ENCODE data around the gene DMXL2.
"Not testable (repeated sequence)": the region's sequence is repeated elsewhere in the genome, so short reads cannot be mapped to it uniquely, and the experiment has no call there.

Gene DMXL2

DNA sequence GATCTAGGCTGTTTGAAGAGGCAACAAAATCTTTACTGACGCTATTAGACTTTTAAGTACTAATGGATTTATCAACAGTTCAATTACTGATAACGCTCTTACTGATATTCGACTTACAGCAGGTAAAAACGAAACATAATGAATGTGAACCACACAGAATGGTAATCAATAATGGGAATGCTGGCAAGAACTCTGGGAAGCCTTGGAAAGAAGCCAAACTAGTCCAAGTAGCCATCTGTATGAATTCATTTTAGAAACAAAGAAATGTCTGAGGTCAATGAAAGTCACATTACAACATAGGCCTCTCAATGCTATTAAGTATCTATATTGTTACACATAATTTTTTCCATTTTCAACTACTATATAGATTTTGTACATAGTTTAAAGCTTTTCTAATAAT lies 130.0 kb downstream of the DMXL2 start:
- DNase-seq (ENCODE audit: low read depth), result no peak

DNA sequence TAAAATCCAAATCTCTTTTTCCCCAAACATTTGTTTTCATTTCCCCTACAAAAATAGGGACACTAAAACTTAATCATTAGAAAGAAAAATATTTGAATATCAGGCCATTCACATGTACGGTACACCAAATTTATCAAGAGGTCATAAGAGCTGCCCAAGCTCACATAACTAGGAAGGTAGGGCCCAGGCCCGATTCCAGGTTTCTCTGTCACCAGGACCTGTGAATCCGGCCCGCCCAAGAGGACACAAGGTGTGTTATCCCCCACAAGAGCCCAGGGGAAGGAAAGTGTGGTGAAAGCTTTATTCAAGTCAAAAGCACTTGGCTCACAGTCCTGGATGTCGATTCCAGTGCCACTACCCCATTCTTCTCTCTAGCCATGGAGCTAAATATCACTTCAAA lies 130.6 kb downstream of the DMXL2 start:
- DNase-seq (ENCODE audit: low read depth), result no peak

DNA sequence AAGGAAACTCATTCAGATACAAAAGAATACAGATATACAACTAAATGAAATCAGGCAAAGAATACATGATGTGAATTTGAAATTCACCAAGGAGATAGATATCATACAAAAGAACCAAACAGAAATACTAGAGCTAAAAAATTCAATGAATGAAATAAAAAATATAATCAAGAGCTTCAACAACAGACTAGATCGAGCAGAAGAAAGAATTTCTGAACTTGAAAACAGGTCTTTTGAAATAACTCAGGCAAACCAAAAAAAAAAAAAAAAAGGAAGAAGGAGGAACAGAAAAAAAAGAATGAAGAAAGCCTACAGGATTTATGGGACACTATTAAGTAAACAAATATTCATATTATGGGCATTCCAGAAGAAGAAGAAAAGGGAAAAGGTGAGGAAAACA lies 137.8 kb downstream of the DMXL2 start:
- no peak for DNase-seq (ENCODE audit: low read depth)

DNA sequence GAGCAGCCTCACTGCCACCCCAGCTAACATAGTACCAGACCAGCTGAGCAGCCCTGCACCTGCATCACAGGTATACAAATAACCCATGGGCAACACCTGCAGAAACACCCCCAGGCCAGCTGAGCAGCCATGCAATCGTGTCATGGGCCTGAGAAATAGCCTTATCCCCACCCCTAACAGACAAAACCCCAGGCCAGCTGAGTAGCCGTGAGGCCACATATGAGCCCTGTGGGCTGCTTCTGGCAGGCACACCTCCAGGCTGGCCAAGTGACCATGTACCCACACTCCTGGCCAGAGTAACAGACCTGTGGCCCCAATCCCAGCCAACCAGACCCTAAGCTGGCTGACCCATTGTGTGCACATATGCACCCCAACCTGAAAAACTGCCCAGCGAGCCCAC lies 138.6 kb downstream of the DMXL2 start:
- DNase-seq (ENCODE audit: low read depth), result no peak

DNA sequence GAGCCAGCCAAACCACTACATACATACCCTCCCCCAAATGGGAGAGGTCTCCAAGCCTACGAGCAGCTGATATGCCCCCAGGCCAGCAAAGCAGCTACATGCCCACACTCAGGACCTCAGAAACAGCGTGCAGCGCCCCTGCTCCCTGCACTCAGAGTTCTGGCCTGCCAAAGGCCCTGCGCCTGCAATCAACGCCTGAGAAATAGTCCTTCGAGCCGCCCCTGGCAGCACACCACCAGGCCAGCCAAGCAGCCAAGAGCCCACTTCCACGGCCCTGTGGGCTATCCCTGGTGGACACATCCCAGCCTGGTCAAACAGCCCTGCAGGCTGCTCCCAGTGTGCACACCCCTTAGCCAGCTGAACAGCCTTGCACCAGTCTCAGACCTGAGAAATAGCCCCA lies 139.1 kb downstream of the DMXL2 start:
- no peak for DNase-seq (ENCODE audit: low read depth)

DNA sequence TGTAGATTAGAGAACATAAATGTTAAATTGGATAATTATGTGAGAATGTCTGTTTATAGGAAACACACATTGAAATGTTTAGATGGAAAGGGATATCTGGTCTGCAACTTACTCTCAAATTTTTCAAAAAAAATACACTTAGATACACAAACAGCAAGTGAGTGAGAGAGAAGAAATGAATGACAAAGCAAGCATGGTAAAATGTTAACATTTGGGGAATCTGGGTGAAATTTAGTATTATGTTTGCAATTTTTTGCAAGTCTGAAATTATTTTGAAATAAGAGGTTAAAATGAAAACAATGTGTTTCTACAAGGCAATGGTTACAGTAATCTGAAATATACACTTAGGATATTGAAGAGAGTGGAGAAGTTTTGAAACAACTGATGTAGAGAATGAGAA lies 146.8 kb downstream of the DMXL2 start:
- no peak for DNase-seq (ENCODE audit: low read depth)

DNA sequence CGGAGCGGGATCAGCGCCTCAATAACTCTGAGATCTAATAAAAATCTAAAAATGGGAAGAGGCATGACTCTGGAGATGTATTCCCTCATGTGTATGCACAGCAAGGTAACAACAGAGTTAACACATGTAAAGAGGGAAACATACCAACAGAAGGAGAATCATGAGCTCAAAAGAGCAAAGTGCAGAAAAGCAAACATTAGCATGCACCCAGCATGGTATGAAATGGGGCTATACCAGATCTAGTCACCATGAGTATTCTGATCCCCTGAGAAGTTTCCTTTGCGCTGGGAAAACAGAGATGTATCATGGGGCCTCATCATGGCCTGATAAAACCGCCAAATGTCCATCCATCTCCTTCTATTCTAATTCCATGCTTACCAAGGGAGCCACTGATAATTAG lies 152.1 kb downstream of the DMXL2 start:
- DNase-seq (ENCODE audit: low read depth), result no peak

DNA sequence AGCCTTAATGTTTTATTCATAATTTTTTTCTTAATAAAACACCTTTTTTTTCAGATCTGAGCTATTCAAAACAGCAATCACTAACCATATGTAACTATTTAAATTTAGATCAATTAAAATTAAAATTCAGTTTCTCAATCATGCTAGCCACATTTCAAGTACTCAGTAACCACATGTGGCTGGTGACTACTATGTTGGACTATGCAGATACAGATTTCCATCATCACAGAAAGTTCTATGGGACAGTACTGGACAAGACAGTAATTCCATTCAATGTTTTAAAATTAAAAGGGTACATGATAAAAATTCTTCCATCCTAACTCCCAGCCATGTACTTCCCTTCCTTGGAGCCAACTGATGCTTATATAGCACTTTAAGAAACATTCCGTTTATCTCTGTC lies 161.8 kb downstream of the DMXL2 start:
- DNase-seq (ENCODE audit: low read depth), result no peak

DNA sequence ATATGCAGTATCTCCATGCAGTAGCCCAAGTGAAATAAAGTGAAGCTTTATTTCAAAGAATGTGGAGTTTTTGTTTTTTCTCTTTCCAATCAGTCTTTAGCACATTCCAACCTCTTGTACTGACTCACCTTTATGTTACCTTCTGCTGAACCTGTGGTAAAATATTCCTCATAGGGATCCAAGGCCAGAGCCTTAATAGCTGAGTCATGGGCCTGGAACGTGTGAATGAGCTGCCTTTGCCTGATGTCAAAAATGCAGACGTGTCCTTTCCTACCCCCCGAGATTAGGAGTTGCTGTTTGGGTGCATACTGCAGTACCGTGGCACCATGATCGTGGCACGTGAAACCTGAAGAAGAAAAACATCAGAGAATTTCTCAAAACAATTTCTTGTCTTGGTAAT lies 172.6 kb downstream of the DMXL2 start:
- no peak for DNase-seq (ENCODE audit: low read depth)

DNA sequence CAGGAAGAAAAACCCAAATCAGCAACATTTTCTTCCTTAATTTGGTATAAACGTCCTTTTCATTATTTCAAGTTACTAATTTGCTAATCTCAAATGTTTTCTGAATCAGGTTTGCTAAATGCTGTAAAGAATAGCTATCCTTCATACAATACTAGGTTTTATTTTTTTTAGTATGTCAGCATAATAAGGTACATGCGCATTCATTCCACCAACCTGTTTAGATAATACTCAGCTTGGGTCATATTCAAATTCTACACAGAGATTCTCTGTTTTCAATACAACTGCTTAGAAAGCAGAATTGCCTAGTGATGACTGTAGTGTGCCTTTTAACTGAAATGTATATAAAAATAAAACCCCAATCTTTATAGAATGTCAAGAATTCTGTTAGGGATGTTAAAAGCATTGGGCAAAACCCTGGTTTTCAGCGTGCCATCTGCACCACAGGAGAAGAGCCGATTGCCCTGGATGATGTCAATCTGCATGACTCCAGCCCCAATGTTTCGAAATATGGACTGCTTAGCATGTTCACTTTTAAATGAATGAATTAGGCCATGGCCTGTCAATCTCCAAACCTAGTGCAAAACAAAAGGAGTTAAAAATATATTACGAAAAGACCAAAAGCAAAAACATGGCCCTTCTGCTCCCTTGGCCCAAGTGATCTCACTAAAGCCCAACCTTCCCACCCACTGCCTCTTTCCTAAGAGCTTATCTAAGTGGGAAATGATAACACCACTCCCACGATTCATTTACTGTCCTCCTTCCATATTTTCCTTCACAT lies 173.8 kb downstream of the DMXL2 start:
- no peak for DNase-seq (ENCODE audit: low read depth)

DNA sequence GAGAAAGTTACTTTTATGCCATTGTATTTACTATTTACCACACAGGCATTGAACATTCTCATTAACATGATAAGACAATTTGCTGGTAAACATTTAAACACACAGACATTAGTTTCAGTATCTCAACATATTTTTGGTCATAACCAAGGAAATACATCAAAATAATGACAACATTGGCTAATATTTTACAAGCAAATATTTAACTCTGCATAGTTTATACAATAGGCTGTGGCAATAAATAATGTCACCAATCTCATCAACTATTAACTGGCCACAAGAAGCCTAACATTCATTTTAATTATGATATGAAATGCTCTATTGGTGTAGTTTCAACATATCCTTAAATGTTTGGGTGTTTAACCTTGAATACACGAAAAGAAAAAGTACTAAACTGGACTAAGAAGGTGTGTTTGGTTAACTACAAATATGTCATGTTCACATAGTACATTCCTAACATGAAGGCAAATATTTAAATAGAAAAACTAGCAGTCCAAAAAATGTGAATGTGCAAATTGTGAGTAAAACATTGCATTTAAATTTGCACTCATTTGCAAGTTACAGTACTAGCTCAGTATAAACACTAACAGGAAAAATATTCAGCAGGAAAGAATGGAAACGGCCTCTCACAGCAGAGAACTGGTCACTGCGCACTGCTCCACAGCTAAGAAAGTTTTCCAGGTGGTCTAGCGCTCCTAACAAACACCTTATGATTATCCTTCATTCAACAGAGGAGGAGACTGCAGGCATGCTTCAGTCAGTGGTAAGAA lies 174.5 kb downstream of the DMXL2 start:
- no peak for DNase-seq (ENCODE audit: low read depth)

DNA sequence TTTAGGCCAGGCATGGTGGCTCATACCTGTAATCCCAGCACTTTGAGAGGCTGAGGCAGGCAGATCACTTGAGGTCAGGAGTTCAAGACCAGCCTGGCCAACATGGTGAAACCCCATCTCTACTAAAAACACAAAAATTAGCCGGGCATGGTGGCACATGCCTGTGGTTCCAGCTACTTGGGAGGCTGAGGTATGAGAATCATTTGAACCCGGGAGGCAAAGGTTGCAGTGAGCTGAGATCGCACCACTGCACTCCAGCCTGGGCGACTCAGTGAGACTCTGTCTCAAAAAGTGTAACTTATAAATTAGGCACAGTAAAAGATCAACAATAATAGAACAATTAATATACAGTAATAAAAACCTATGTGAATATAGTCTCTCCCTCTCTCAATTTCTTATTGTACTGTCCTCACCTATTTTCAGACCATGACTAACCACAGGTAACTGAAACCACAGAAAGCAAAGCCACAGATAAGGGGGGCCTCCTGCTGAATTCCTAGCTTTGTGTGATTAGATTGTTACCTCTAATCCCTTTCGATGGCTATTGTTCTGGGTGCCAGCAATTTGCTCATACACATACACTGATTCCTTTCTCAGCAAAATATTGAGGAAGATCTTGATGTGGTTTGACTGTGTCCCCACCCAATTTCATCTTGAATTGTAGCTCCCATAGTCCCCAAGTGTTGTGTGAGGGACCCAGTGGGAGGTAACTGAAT lies 176.4 kb downstream of the DMXL2 start:
- not testable (repeated sequence) for DNase-seq (ENCODE audit: low read depth)

DNA sequence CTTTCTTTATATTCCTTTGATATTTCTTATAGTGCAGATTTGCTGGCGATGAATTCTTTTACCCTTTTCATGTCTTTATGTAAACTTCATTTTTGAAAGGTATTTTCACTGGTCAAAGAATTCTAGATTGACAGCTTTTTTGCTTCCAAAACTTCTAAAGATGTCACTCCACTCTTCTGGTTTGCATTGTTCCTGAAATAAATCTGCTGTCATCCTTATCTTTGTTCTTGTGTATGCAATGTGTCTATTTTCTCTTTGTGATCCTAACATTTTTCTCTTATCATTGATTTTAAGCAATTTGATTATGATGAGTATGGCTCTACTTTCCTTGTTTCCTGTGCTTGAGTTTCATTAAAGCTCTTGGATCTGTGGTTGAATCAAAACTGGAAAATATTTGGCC lies 177.8 kb downstream of the DMXL2 start:
- no peak for DNase-seq (ENCODE audit: low read depth)

DNA sequence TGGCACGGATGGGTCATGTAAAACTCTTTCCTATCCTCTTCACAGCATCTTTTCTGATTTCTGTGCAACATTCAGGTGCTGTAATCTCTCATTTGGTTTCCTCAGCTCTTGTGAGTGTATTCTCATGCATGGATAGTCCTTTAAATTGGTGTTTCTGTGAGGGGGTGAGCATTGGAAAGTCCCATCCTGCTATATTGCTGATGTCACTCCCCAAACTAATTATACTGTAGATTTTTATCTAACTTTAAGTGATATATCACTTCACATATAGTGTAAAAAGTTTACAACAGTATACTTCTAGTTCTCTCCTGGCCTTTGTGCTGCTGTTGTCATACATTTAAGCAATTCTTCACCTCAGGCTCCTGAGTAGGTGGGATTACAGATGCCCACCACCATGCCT lies 178.5 kb downstream of the DMXL2 start:
- no peak for DNase-seq (ENCODE audit: low read depth)

DNA sequence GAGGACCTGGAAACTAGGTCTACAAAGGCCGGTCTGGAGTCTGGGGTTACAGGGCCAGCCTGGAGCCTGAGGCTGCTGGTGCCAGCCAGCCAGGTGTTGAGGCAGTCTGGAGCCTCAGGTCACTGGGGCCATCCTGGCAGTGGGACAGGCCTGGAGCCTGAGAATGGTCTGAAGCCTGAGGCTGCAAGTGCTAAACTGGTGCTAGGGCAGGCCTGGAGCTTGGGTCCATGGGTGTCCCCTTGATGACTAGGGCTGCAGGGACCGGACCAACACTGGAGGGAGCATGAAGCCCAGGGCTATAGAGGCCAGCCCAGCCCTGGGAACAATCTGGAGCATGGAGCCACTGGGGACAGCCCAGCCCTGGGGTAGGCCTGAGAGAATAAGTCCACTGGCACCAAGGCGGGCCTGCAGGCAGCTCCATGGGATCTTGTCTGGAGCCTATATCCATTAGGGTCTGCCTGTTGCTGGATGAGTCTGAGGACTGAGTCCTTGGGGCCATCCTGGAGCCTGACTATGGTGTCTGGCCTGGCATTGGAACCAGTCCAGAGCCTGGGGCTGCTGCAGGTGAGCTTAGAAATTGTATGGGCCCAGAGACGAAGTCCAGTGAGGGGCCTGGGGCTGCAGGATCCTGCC lies 179.2 kb downstream of the DMXL2 start:
- no peak for DNase-seq (ENCODE audit: low read depth)

DNA sequence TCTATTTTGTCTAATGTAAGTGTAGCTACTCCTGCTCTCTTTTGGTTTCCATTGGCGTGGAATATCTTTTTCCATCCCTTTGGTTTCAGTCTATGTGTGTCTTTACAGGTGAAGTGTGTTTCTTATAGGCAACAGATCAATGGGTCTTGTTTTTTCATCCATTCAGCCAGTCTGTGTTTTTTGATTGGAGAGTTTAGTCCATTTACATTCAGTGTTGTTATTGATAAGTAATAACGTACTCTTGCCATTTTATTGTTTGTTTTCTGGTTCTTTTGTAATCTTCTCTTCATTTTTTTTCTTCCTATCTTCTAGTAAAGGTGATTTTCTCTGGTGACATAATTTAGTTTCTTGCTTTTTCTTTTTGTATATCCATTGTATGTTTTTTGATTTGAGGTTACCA lies 184.0 kb downstream of the DMXL2 start:
- no peak for DNase-seq (ENCODE audit: low read depth)

DNA sequence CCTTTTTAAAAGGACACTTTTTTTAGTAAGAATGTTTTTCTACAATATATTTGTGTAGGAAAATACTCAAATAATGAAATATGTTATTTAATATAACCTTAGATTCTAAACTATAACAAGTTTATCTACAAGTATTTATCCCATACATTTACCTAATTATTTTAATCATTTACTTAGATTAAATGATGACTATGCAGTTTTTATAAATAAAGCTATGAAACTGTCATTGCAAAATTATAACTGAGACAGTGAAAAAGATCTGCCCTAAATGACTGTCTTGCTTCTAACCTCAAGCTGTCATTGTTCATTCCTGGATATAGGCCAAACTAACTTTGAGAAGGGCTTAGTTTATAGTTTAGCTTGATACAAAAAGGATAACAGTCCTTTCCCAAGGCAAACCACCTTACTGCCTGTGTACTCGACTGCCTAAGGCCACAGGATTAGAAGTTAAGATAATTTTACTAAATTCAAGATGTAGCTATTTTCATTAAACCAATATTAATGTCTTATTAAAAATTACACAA lies 197.0 kb downstream of the DMXL2 start:
- no peak for DNase-seq (ENCODE audit: low read depth)

DNA sequence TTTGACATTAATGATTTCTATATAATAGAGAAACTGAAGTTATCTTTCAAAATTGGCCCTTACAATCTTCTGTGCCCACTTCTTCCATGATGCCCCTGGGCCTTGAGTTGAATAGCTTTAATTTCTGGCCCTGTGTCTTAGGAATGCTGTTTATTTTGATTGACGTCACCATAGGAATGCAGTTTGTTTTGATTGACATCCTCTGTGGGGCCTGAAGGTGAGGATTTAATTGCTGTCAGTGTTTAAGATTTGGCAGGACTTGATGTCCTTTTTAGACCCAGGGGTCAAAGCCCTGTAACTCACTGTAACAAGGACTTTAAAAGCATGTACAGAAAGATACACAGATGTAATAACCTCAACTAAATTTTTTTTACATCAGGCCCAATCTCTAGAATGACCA lies 197.8 kb downstream of the DMXL2 start:
- no peak for DNase-seq (ENCODE audit: low read depth)

DNA sequence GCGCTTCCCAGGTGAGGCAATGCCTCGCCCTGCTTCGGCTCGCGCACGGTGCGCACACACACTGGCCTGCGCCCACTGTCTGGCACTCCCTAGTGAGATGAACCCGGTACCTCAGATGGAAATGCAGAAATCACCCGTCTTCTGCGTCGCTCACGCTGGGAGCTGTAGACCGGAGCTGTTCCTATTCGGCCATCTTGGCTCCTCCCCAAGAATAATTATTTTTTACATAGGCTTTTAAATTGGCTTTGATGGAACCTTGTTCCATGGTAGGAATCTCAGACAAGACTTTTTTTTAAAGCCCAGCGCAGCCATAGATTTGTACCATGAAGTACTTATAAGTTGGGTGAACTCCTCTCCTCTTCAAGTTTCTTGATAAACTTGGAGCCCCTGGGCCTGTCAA lies 199.5 kb downstream of the DMXL2 start:
- not testable (repeated sequence) for DNase-seq (ENCODE audit: low read depth)

DNA sequence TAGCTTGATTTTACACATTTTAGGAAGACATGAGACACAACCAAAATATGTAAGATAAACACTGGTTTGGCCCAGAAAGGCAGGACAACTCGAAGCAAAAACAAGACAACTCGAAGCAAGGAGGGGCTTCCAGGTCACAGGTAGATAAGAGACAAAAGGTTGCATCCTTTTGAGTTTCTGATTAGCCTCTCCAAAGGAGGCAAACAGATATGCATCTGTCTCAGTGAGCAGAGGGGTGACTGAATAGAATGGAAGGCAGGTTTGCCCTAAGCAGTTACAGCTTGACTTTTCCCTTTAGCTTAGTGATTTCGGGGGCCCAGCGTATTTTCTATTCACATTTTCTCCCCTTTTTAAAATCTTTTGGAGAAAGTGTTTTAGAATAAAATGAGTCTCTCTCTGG lies 206.4 kb downstream of the DMXL2 start:
- DNase-seq (ENCODE audit: low read depth), result no peak

DNA sequence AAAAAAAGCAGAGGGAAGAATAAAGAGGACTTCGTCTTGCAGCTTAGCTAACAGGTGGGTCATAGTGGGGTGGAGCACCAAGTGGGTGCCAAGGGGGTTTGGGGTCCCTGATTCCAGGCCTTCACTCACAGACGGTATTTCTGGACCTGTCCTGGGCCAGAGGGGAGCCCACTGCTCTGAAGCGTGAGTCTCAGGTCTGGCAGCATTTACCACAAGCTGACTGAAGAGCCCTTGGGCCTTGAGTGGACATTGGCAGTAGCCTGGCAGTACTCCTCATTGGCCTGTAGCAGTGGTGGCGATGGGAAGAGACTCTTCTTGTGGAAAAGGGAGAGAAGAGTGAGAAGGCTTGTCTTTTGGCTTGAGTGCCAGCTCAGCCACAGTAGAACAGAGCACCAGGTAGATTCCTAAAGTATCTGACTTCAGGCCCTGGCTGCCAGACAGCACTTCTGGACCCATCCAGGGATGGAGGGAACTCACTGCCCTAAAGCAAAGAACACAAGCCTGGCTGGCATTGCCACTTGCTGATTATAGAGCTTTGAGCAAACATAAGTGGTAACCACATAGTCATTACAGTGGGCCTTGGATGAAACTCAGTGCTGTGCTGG lies 208.2 kb downstream of the DMXL2 start:
- no peak for DNase-seq (ENCODE audit: low read depth)
